ENCODE data around the gene NCS1.

Gene NCS1

DNA sequence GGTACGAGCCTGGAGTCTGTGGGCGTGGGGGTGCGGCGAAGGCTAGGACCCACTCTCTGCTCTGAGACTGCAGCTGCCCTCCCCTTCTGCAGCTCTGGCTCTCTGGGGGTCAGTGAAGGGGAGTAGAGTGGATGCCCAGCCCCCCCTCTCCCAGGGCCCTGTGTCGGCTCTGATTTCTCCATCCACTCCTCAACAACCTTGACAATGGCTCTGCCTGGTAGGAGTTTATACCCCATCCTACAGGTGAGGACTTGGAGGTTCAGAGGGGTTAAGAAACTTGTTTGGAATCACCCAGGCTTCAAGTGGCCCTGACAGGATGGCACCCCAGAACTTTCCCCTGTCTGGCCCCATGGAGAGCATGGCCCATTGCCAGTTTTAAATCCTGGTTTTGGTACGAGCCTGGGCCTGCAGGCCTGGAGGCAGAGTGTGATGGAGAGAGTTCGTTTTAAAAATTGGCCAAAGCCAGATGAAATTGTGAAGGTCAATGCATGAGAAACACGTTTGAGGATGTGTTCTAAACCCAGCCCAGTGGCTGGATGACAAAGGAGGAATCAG, 22.3 kb downstream of the NCS1 start:
- Histone ChIP-seq H3K9me3 (no peaks in the 10 kb centered on the region), H3K4me1 (peaks cover 0 to 100% (median 81%) of the 10 kb centered on the region in 4 donors), H3K4me3 (no peak overlapping the region), H3K27ac (peak overlapping the region; percentile 93 to 95), H3K36me3 (no peaks in the 10 kb centered on the region), H3K27me3 (no peaks in the 10 kb centered on the region)
- no peak for TF ChIP-seq CTCF (IDR thresholded peaks at IDR 0.05)
- DNase-seq: no peak
- intact Hi-C loops (cut with DNase I; ENCODE audit: low total_unique reads): no loop called here

DNA sequence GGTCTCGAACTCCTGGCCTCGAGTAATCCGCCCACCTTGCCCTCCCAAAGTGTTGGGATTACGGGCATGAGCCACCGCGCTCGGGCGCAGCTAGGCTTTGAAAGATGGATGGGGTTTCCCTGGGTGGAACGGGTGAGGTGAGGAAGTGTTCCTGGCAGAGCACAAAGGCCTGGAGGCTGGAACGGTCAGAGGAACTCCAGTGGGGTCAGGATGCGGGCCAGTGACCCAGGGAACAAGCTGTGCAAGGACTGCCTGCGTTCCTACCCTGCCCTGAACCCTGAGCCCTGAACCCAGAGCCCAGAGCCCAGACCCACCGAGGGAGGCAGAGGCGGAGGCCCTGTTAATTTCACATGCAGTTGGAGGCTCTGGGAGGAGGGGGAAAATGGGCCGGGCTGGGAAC, 23.4 kb downstream of the NCS1 start:
- TF ChIP-seq CTCF (IDR thresholded peaks at IDR 0.05): no peak
- H3K4me3 ChIP-seq: no peak overlapping the region
- H3K36me3 ChIP-seq: no peaks in the 10 kb centered on the region
- no peaks in the 10 kb centered on the region for H3K9me3 ChIP-seq
- no peak for DNase-seq
- peak overlapping the region; percentile 12 to 93 for H3K27ac ChIP-seq
- intact Hi-C loops (cut with DNase I; ENCODE audit: low total_unique reads): no loop called here
- H3K27me3 ChIP-seq: no peaks in the 10 kb centered on the region
- peaks cover 0 to 100% (median 87%) of the 10 kb centered on the region in 4 donors for H3K4me1 ChIP-seq

- intact Hi-C loops (cut with DNase I; ENCODE audit: low total_unique reads): no loop called here
Observed at GRCh38 chr9:130196643-130197042, 24.4 kb downstream of the NCS1 start.

DNA sequence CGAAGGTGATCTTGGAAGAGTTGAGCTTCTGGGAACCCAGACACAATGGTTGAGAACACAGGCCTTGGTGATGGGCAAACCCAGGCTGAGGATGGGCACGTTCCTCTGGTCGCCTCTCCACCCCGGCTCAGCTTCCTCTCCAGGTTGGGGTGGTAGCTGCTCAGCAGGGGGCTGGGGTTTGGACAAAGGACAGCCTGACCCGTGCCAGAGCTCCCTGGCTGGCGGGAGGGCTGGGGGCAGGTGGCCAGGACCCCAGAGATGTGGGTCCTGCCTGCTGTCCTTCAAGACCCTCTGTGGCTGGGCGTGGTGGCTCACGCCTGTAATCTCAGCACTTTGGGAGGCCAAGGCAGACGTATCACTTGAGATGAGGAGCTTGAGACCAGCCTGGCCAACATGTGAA, 25.2 kb downstream of the NCS1 start:
- Histone ChIP-seq H3K4me1 (peaks cover 0 to 98% (median 82%) of the 10 kb centered on the region in 4 donors), H3K36me3 (no peaks in the 10 kb centered on the region), H3K4me3 (no peak overlapping the region), H3K27me3 (no peaks in the 10 kb centered on the region), H3K27ac (peak overlapping the region; percentile 24 to 93), H3K9me3 (no peaks in the 10 kb centered on the region)
- TF ChIP-seq CTCF (IDR thresholded peaks at IDR 0.05): no peak
- DNase-seq: no peak
- intact Hi-C loops (cut with DNase I; ENCODE audit: low total_unique reads): no loop called here

More at GRCh38 chr9:130196643-130197042, 24.4 kb downstream of the NCS1 start:
- TF ChIP-seq CTCF (IDR thresholded peaks at IDR 0.05): no peak
- DNase-seq: no peak
- Histone ChIP-seq H3K9me3 (no peaks in the 10 kb centered on the region), H3K36me3 (no peaks in the 10 kb centered on the region), H3K27me3 (no peaks in the 10 kb centered on the region), H3K4me3 (no peak overlapping the region), H3K27ac (peak overlapping the region; percentile 24 to 93), H3K4me1 (peaks cover 0 to 100% (median 88%) of the 10 kb centered on the region in 4 donors)

DNA sequence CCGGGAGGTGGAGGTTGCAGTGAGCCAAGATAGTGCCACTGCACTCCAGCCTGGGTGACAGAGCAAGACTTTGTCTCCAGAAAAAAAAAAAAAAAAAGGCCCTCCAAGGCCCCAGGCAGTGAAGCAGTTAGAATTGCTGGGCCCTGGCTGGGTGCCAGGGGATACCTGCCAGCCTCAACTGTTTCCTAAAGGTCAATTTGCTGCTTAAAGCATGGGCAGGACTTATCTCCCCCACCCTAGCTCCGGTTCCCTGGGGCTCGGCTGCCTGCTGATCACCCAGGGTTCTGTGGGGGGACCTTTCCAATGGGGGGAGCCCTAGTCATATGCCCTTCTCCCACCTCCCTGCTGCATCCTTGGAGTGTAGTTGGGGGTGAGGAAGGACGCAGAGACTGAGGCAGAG, 25.7 kb downstream of the NCS1 start:
- Histone ChIP-seq H3K4me3 (no peak overlapping the region), H3K4me1 (peaks cover 0 to 93% (median 77%) of the 10 kb centered on the region in 4 donors)

More for the DNA sequence above, 25.7 kb downstream of the NCS1 start:
- peak overlapping the region; percentile 53 to 93 for H3K27ac ChIP-seq
- no peak for DNase-seq
- H3K9me3 ChIP-seq: no peaks in the 10 kb centered on the region
- intact Hi-C loops (cut with DNase I; ENCODE audit: low total_unique reads): no loop called here
- no peaks in the 10 kb centered on the region for H3K36me3 ChIP-seq
- no peaks in the 10 kb centered on the region for H3K27me3 ChIP-seq
- no peak for TF ChIP-seq CTCF (IDR thresholded peaks at IDR 0.05)

Data from tibial artery (tissue), 4 donors.